WTC11 (cell line): ENCODE data around the gene RHOXF2B. TPM values are rescaled to one million over a fixed set of nuclear protein-coding genes. Genes with fewer than 3 reads are reported as not detected.

Experiments used
- total RNA-seq: library from RNA; stranded (reverse); gene quantifications from 3 replicates; pipeline ENCODE4 v1.2.3, GENCODE V29; 2021

Gene RHOXF2B
- total RNA-seq, 1 experiment from 2014 or later, result not detected

Other genes with a start within 250 kb of the RHOXF2B start
- 19.2 to 23.1 TPM (median 23.0 TPM) in 3 replicates for gene UPF3B, start 224.7 kb downstream of the RHOXF2B start, total RNA-seq
- 16.5 to 16.9 TPM (median 16.6 TPM) in 3 replicates for gene RNF113A, start 206.0 kb downstream of the RHOXF2B start, total RNA-seq
- gene NDUFA1, start 205.9 kb downstream of the RHOXF2B start, total RNA-seq, result 84.3 to 89.9 TPM (median 89.4 TPM) in 3 replicates
- 0.85 to 1.6 TPM in 2 of 3 replicates, not detected in the other for gene AKAP14, start 181.8 kb downstream of the RHOXF2B start, total RNA-seq
- 6.4 to 6.9 TPM (median 6.7 TPM) in 3 replicates for gene NKAP, start 133.9 kb downstream of the RHOXF2B start, total RNA-seq
- gene RHOXF1, start 38.2 kb upstream of the RHOXF2B start, total RNA-seq, result not detected in 3 replicates
- 0.07 to 0.20 TPM in 2 of 3 replicates, not detected in the other for gene RHOXF2, start 80.9 kb upstream of the RHOXF2B start, total RNA-seq
- 12.3 to 16.2 TPM (median 12.5 TPM) in 3 replicates for gene ZBTB33, start 173.1 kb upstream of the RHOXF2B start, total RNA-seq
- gene TMEM255A, start 233.8 kb upstream of the RHOXF2B start, total RNA-seq, result 0.41 to 0.69 TPM (median 0.61 TPM) in 3 replicates